Femur (tissue), 1 donor: ENCODE measurements around the gene SPOCK1.
"Not testable (repeated sequence)": the region's sequence is repeated elsewhere in the genome, so short reads cannot be mapped to it uniquely, and the experiment has no call there.

Experiments used
- DNase-seq: peaks from one replicate; pipeline ENCODE4 v3.0.0-alpha.2; 2017

SPOCK1 gene

DNA sequence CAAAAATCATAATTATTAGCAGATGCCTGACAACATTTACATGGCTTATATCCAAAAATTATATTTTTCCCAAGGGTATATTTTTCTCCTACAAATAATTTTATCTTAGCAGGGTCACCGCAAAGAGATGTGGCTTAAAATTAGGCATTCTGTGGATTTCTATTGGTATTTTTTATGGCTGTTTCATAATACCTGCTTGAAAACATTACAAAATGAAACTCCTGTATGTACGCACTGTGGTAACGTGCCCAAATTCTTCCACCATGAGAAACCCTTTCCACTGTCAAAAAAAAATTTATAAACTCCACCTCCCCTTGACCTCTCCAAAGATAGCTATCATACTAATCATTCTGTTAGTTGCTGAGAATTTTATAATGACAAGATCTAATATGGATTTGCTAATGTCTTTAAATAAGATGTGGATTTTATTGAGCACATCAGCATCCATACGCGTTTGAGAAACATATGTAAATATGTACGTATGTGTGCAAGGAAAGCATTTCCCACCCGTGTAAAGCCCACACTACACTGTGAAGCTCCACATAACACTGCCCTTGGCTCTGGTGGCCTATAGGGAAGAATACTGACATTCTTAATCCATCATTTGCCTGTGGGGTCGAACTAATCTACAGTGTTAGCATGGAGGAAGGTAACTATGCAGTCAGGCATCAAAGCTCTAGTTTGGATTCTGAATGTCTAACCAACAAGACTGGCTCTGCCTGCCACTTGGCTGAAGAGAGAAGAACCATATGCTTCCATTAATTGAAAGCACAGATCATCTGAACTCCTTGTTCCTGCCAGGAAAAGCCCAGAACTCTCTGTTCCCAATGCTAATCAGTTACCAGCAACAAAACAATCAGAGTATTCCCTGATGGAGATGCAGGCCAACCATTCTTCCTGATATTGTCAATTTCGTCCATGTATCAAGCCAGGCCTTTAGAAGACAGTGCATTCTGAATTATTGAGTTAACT, 244.7 kb downstream of the SPOCK1 start:
- no peak for DNase-seq

DNA sequence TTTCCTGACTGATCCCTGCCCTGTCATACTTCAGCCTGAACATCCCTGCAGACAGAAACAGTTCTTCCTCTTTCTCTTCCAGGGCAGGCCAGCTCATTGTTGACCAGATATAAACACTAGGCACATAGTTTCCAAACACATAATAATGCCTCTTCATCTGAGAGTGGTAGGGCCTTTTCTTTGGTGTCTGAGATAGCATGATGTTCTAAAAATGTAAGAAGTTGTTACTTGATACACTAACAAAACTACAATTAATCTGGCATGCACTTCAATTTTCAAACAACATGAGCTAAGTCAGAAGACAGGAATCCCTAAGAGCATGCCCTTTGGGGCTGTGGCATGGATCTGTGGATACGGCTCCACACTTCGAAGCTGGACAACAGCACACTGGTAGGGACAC, 246.6 kb downstream of the SPOCK1 start:
- no peak for DNase-seq

DNA sequence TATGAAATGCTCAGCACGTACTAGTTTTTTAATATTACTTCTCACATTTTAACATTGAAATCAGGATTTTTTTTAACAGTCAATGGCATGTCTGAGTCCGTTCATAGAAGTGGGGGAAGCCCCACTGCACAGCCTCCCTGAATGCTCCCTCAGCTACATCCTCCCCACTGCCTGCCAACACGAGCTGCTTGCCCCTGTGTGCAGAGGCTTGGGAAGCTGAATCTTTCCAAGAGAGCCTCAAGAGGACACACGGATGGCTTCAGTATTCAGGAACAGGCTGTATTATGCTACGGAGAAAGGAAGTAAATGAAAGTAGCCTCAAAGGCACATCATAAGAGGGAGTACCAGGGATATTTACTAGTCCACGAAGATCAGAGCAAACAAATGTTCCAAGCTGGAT, 248.7 kb downstream of the SPOCK1 start:
- DNase-seq: no peak

DNA sequence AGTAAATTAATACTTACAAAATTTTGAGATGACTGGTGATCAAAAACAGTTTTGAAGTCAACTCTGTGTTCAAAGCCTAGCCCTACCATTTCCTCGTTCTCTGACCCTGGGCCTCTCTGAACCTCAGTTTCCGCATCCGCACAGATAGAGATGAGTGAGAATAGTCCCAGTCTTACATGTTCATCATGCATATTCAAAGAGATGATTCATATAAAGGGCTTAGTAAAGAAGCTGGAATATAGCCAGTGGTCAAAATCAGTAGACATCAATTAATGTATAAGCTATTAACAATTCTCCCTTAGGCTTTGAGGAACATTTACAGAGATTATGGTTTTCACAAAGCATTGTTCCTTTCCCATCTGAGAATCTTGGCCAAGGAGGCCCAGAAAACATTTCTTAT, 250.6 kb downstream of the SPOCK1 start:
- DNase-seq: no peak

DNA sequence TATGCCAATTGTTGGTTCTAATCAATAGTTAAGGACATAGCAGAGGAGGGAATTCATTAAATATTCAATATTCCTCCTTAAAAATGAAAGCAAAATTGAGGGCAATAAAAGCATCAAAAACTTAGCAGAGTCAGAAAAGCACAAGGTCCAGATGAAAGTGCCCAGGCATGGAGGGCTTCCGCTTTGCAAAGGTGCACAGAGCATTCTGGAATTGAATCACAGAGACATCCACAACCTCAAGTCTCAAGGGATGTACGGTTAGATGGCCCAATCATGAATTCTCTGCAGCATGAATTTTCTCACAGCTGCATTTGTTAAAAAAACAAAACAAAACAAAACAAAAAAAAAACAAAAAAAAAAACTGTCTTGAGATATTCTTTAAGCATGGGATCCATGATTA, 253.7 kb downstream of the SPOCK1 start:
- DNase-seq: no peak

DNA sequence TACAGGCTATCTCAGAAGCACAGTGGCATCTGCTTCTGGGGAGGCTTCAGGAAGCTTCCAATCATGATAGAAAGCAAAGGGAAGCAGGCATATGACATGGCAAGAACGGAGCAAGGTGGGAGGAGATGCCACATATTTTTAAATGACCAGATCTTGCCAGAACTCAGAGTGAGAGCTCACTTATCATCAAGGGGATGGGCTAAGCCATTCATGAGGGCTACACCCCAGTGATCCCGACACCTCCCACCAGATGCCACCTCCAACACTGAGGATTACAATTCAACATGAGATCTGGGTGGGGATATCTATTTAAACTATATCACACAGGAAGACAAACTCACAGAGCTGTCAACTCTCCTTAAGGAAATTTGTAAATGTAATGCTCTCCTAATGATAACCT, 258.8 kb downstream of the SPOCK1 start:
- no peak for DNase-seq

DNA sequence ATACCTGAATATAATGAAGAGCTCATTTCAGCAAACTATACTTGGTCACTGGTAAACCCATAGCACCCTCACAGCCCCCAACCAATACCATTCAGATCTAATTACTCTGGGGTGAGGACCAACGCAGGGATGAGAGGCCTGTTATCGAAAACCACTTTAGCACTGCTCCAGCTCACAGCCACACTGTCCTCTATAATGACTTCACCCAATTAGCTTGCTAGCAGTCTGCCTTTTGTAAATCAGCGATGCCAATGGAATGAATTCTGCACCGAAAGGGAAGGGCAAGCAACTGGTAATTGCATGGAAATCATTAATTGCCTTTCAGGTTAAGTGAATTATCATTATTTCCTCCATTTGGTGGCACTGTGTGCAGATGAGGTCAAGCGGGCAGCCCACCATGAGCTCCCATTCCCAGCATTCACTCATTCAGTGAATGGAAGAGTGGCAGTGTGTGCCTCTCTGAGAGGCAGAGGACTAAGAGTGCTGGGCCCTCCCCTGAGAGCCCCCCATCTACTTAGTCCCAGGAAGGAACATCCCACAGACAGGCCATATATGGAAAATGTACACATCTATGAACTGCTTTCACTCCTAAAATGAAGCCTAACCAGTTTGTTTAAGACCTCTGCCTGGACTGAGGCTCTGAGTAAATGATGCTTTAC, 262.1 kb downstream of the SPOCK1 start:
- DNase-seq: no peak

DNA sequence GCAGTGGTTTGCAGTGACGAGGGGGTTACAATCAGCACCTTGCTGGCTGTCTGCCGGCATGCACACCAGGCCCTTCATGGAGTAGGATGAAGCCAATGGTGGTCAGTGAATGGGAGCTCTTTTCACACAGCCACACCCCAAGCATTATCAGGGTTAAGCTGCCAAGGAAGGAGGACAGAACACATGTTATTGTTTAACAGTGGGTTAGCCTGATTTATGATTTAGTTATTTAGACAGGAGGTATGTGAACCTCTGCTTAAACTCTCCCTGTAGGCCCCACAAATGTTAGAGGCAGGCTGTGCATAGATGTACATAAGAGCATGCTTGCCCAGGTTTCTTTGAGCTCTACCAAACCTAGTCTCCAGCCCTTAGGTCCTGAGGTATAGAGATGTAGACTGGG, 262.9 kb downstream of the SPOCK1 start:
- DNase-seq: no peak

DNA sequence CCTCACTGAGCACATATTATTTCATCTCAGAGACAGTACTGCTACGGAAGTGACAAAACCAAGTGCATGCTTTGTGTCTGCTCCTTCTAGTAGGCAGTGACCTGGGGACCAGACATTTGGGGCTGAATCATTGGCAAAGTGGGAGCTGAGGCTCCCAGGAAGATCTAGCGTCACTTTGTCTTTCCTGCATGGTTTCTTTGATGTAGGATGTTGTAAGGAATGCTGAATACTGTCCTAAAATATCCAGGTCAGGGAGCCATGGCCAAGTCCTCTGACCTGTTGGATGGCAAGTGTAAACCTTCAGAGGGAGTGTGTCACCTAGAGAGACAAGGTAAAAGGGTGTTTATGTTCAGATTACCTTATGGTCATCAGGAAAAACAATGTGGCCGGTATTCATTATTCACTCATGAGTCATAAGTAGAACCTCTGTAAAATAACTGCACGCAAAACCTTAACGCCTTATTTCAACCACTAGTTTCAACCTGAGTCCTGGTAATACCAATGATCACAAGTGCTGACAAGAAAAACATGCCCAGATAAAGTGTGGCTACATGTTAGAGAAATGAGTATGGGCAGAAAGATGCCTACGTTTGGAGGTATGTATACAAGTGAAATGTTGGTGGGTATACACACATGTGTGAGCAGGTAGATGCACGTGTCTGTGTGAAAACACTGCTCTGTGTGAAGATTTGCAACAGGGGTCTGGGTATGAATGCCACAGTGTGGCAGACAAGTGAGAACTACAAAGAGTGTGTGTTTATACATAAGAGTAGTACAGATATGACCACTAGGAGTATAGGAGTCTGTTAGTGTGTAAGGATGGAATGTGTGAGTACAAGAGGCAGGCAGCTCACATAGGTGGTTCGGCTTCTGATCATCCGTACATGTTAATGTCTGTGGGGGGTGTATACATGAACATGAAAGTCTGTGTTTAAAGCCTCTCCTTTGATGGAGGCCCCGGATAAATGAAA, 263.9 kb downstream of the SPOCK1 start:
- DNase-seq: no peak

DNA sequence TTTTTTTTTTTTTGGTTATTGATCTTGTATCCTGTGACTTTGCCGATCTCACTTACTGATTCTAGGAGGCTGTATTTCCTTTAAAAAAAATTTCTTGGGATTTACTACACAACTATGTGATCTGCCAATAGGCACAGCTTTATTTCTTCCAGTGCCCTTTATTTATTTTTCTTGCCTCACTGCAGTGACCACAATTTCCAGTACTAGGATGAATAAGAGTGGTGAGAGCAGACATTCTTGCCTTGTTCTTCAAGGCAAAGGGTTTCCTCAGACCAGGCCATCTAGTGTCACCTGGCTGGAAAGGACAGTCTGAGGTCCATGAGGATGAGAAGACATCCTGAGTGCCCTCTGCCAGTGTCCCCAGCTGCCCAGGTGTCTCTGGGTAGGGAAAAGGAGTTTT, 265.4 kb downstream of the SPOCK1 start:
- no peak for DNase-seq

DNA sequence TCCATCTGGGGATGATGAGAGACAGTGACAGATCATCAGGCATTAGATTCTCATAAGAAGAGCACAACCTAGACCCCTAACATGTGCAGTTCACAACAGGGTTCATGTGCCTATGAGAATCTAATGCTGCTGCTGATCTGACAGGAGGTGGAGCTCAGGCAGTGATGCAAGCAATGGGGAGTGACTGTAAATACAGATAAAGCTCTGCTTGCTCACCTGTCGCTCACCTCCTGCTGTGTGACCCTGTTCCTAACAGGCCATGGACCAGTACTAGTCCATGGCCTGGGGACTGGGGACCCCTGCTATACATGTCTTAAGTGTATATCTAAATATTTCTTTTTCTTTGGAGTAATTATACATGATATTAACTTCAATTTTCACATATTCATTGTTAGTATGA, 265.8 kb downstream of the SPOCK1 start:
- DNase-seq: not testable (repeated sequence)

DNA sequence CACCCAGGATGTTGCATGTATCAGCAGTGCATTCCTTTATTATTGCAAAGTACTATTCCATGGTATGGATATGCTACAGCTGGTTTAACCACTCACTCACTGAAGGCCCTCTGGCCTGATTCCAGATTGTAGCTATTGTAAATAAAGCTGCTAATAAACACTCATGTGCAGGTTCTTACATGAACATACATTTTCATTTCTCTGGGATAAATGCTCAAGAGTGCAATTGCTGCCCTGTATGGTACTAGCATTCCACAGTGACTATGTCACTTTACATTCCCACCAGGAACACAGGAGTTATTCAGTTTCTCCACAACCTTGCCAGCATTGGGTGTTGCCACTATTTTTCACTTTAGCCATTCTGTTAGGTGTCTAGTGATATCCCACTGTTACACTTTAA, 267.6 kb downstream of the SPOCK1 start:
- no peak for DNase-seq

DNA sequence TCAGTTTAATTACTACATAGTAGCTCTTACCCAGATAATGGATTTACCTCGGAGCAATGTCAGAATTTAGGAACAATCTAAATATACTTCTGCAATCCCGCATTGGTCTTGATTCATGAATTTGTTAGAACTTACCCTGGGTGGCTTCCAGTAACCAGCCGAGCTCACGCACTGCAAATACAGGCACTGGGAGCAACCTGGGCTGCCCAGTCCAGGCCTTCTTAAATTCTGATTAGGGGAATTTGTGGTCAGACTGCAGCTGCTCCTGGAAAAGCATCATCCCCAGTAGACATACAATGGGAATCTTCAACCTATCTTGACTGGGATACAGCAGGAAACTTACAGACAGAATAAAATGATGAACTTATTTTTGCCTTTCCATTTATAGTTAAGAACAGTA, 270.3 kb downstream of the SPOCK1 start:
- no peak for DNase-seq

DNA sequence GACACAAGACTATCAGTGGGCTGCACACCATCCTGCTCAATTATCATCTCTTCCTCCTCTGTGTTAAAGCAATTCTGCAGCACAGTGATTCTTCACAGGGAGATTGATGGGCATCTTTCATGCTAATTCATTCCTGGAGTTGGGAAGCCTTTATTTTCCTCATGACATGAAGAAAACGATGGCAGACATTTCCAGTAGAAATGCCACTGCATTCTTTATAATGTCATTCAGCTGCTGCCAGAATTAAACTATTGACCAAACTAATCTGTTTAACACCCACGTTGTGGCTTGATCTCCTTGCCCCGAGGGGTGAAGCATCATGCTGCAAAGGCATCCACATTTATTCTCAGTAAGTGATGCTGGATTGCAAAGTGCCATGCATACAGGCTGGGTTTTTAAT, 273.0 kb downstream of the SPOCK1 start:
- DNase-seq: no peak

DNA sequence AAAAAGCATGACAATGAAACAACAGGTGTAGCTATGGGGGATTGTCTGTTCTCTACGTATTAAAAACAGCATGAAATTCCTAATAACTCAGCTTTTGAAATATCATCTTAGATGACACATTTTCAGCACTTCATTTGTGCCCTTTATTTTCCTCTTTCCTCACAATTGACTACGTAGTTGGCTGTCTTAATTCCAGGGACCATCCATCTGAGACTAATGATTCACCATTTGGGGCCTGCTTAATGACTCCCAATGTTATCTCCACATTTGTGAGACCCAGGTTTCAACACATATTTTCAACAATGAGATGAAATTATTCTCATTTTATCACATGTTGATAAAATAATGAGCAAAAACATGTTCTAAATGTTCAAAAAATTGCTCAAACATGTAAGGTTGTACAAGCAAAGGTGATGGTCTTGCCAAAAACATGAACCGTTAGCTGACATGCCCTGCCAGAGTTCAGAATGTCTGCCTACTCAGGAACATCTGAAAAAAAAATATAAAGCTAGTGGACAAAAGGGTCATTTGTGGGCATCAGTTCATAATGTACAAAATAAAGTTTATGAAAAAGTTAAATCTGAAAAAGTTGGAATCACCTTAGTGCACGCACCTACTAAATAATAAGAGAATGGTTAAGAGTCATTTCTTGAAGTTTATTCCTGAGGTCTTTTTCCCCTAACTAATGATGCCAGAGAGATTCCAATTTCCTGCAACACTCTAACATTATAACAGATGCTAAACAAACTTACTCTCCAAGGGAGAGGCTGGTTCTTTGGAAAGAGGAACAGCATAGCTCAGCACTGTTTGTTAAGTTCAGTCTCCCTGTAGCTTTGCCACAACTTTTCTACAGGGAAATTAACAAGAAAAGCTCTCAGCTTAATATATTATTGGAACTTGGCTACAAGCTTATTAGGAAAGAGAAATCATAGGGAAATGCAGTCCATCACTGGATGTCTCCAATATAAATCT, 275.5 kb downstream of the SPOCK1 start:
- DNase-seq: no peak

DNA sequence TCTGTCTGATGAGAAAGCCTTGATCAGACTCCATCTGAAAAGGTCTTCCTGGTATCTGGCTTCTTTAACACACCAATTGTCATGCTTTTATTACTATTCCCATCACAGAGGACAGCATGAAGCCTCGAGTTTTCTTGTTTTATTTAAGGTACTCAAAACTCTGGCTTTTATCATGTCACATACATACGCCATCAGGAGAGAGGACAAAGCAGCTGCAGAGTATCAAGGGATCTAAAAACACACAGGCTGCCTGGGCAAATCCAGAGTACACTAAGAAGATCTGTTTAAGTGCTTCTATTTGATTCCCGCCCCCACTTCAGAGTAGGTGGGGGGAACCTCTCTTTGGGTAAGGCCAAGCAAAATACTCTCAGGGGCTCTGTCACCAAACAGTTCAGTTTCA, 277.2 kb downstream of the SPOCK1 start:
- no peak for DNase-seq

DNA sequence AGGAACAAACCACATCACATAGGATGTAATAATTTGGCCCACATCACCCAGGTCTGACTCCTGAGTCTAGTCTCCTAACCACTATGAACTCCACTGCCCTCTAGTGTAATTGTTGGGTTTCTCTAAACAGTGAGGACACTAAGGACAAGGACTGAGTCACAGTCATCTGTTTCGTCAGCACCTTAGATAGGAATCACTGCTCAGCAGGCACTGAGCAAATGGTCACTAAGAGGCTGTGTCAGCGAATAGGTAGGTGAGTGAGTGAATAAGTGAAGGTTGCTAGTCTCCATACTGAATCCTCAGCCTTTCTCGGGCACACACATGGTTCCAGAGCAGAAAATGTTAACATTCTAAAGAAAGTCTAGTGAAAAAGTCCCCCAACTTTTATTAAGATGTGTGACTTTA, 278.6 kb downstream of the SPOCK1 start:
- no peak for DNase-seq

DNA sequence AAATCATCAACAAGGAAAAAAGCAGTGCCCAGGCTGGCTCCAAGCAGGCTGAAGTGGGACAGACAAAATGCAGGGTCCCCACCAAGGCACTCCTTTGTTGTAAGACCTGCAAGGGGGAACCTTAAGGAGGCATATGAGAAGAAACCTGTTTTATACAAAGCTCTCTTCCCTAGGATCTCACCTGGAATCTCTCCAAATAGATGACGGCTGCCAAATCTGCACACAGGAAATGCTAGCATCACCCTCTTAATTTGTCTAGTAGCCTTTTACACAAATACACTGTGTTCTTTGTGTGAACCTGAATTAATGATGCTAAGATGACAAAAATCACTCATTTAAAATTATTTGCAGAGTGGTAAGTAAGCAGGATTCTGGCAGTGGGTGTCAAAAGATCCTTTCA, 280.2 kb downstream of the SPOCK1 start:
- no peak for DNase-seq

DNA sequence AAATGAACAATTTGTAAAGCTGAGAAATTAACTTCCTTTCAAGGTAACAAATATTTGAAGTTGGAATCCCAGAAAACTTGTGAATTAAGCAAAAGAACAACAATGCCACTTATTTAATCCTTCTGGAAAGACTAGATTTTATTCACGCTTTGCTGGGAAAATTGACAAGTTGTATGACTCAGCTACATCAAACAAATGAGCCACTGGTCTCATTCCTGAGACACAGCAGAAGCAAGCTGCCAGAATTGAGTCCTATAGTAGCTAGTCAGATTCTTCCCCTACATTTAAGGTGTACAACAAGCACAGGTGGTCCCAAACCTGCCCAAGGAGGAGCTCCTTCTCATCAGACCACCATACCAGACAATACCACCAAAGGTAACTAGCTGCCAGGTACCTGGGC, 280.7 kb downstream of the SPOCK1 start:
- DNase-seq: no peak

DNA sequence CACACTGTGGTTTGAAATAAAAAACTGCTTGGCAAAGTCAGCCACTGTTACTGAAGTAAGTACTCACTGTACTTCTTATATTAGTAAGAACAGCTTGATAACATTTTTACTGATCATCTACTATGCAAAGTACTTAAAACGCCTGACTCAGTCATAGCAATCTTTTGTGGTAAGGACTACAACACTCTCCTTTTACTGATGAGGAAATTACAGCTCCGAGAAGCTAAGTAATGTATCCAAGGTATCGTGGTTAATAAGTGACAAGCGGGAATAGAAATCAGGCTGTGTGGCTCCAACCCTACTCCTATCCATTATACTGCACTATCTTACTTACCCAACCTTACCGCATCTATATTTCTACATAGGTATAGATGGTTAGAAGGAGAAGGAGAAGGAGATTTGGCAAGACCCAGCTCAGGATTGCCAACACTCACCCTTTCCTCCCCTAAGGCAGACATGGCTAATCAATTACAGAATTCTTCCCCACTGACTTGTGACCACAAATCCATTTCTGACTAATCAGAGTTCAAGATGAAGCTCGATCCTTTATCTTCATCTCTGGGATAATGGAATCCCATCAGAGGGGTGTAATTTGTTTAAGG, 281.4 kb downstream of the SPOCK1 start:
- DNase-seq: no peak

DNA sequence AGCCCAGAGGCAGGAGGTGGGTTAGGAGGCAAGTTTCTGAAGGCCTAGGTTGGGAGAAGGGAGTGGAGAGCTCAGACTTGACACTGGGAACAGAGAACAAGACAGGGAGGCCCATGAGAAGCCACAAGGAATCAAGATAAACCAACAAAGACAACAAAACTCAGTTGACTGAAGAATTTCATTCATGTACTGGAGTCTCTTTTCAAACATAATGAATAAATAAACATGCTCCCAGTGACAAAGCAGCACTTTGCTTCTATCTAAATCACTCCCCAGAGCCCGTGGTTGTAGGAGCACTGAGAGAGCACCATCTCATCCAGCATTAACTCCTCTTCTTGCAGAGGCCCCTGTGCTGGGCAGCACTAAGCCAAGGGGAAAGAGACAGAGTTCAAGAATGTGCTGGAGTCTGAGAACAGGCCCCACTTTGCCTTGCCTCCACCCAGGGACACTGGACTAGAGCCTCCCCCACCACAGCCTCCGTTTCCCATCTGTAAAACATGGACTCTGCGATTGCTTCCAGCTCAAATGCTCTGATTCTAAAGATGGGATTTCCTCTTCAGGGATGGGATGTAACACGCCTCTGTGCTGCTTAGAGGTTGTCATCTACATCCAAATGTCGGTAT, 282.0 kb downstream of the SPOCK1 start:
- DNase-seq: no peak
